HepG2 (cell line): ENCODE data around the gene CENPB. TPM values are rescaled to one million over a fixed set of nuclear protein-coding genes. Genes with fewer than 3 reads are reported as not detected.

Experiments used
- CBX1 ChIP-seq: IDR thresholded peaks from one replicate; pipeline ENCODE4 v1.6.1; 2016; ENCODE audit warnings: antibody characterized with exemption, low read depth
- EP300 ChIP-seq, 3 experiments: sonication (generic) in 1 of 3; formaldehyde crosslinking in 1 of 3; IDR thresholded peaks; 2 replicates each; pipeline versions ENCODE4 v1.5.1 to v1.6.1; 2011 to 2020; ENCODE audit warnings: low read depth in 2 of 3, low read length in 2 of 3, borderline replicate concordance in 1 of 3, improper control_type of control experiment in 1 of 3, mild to moderate bottlenecking in 1 of 3, missing genetic modification reagents in 1 of 3, moderate library complexity in 1 of 3
- FOXM1 ChIP-seq: sonication (generic); formaldehyde crosslinking; IDR thresholded peaks from 2 replicates; pipeline ENCODE4 v1.5.0; 2020; ENCODE audit warnings: missing genetic modification reagents
- GATAD2A ChIP-seq: IDR thresholded peaks from 2 replicates; pipeline ENCODE4 v1.6.1; 2016
- HOXA5 ChIP-seq: sonication (generic); formaldehyde crosslinking; IDR thresholded peaks from 2 replicates; pipeline ENCODE4 v1.4.0; 2020; ENCODE audit warnings: missing genetic modification reagents
- NFKB2 ChIP-seq: sonication (generic); formaldehyde crosslinking; IDR thresholded peaks from 2 replicates; pipeline ENCODE4 v1.4.0; 2020; ENCODE audit warnings: missing genetic modification reagents, borderline replicate concordance
- SPEN ChIP-seq: sonication (generic); formaldehyde crosslinking; IDR thresholded peaks from 2 replicates; pipeline ENCODE4 v1.5.1; 2020; ENCODE audit warnings: low read depth, mild to moderate bottlenecking, missing genetic modification reagents
- THAP11 ChIP-seq: IDR thresholded peaks from 2 replicates; pipeline ENCODE4 v1.6.1; 2016; ENCODE audit warnings: missing biosample characterization, missing genetic modification reagents
- ZFAT ChIP-seq: sonication (generic); formaldehyde crosslinking; conservative IDR thresholded peaks from 2 replicates; pipeline ENCODE4 v1.8.1; 2023; ENCODE audit warnings: missing genetic modification reagents, inconsistent platforms
- ZFP90 ChIP-seq: sonication (generic); formaldehyde crosslinking; IDR thresholded peaks from 2 replicates; pipeline ENCODE4 v1.8.0; 2022; ENCODE audit warnings: missing genetic modification reagents, mild to moderate bottlenecking, inconsistent platforms, borderline replicate concordance
- ZNF326 ChIP-seq: sonication (generic); formaldehyde crosslinking; IDR thresholded peaks from 2 replicates; pipeline ENCODE4 v1.4.0; 2020; ENCODE audit warnings: missing genetic modification reagents, borderline replicate concordance
- ZNF704 ChIP-seq: sonication (generic); formaldehyde crosslinking; IDR thresholded peaks from 2 replicates; pipeline ENCODE4 v1.8.1; 2023; ENCODE audit warnings: mild to moderate bottlenecking, inconsistent platforms, moderate library complexity, missing genetic modification reagents, borderline replicate concordance
- polyA plus RNA-seq, 8 experiments: library from polyadenylated mRNA; depleted of rRNA in 3 of 8; stranded (reverse) in 7 of 8; unstranded in 1 of 8; fragments of >200 nt; fragmentation: Illumina TruSeq in 4 of 8; extraction: Trizol in 4 of 8; gene quantifications; 2 replicates each; pipeline versions ENCODE4 v1.2.1 to v1.2.3, GENCODE V29; 2011 to 2016; ENCODE audit warnings: low read depth in 4 of 8, missing spikeins in 1 of 8, mixed read lengths in 1 of 8; ENCODE audit not compliant: insufficient read depth in 1 of 8
- total RNA-seq, 5 experiments: library from RNA; depleted of rRNA; stranded (reverse); fragments of >200 nt; fragmentation: Illumina TruSeq; extraction: Trizol; gene quantifications; 2 replicates each; pipeline ENCODE4 v1.2.3, GENCODE V29; 2016; ENCODE audit warnings: low read depth in 1 of 5
- TF ChIP-seq, protein P1 (sequence below): sonication (generic); formaldehyde crosslinking; IDR thresholded peaks from 2 replicates; pipeline ENCODE4 v1.4.0; 2020; ENCODE audit warnings: missing genetic modification reagents
- TF ChIP-seq, protein P2 (sequence below): sonication (generic); formaldehyde crosslinking; IDR thresholded peaks from 2 replicates; pipeline ENCODE4 v1.4.0; 2020; ENCODE audit warnings: mild to moderate bottlenecking, low read depth, missing genetic modification reagents
- TF ChIP-seq, protein P3 (sequence below): sonication (generic); formaldehyde crosslinking; IDR thresholded peaks from 2 replicates; pipeline ENCODE4 v1.4.0; 2020; ENCODE audit warnings: missing genetic modification reagents, low read depth, mild to moderate bottlenecking, borderline replicate concordance
- TF ChIP-seq, protein P4 (sequence below): sonication (generic); formaldehyde crosslinking; conservative IDR thresholded peaks from 2 replicates; pipeline ENCODE4 v1.5.0; 2020; ENCODE audit warnings: missing genetic modification reagents
- TF ChIP-seq, protein P5 (sequence below), 2 experiments: sonication (generic) in 1 of 2; formaldehyde crosslinking in 1 of 2; IDR thresholded peaks; 2 replicates each; pipeline versions ENCODE4 v1.4.0 to v1.6.1; 2016 to 2020; ENCODE audit warnings: borderline replicate concordance in 1 of 2, low read depth in 1 of 2, mild to moderate bottlenecking in 1 of 2, missing genetic modification reagents in 1 of 2

Gene CENPB
- total and polyA plus RNA-seq, 2 of the 13 experiments (the other 11 are each of a cell fraction or from before 2014, with no cell fraction given), result 10.4 to 54.5 TPM

DNA sequence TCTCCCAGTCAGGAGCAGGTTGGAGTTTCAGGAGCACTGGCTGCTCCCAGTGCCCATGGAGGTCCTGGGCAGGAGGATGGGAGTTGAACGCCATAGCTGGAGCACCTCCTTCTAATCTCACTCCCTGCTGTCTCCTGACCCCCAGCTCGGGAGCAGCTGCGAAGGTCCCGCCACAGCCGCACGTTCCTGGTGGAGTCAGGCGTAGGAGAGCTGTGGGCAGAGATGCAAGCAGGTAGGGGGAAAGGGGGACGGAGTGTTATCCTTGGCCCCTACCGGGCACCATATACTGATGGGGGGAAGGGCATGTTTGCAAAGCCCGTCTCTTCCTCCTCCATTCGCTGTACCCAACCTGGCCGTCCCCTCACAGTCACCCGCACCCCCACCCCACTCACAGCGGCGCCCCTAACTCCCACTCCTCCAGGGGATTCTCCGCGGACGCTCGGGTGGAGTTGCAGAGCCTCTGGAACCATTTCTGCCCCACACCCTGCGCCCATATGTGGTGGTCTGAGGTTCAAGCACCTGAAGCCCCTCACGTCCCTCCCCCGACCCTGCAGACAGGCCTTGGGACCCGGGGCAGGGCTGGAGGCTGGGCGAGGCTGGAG lies 37.4 kb downstream of the CENPB start (continued):
- TF ChIP-seq, protein P1, sequence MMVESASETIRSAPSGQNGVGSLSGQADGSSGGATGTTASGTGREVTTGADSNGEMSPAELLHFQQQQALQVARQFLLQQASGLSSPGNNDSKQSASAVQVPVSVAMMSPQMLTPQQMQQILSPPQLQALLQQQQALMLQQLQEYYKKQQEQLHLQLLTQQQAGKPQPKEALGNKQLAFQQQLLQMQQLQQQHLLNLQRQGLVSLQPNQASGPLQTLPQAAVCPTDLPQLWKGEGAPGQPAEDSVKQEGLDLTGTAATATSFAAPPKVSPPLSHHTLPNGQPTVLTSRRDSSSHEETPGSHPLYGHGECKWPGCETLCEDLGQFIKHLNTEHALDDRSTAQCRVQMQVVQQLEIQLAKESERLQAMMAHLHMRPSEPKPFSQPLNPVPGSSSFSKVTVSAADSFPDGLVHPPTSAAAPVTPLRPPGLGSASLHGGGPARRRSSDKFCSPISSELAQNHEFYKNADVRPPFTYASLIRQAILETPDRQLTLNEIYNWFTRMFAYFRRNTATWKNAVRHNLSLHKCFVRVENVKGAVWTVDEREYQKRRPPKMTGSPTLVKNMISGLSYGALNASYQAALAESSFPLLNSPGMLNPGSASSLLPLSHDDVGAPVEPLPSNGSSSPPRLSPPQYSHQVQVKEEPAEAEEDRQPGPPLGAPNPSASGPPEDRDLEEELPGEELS, result 0 out of 2 replicates have a peak, but pooled peaks have one; percentile 21
- TF ChIP-seq CBX1 (no peak), ZFP90 (peak; percentile 39; the same call in 1 of the 2 replicates), THAP11 (CRISPR knock-in tag) (no peak), NFKB2 (CRISPR knock-in tag) (0 out of 2 replicates have a peak, but pooled peaks have one; percentile 47), ZNF326 (no peak), SPEN (no peak), EP300 (IDR thresholded peaks at IDR 0.05; ENCODE audit: low read depth in 2 of 2, low read length in 2 of 2) (no peak), EP300 (CRISPR knock-in tag; IDR thresholded peaks at IDR 0.05; ENCODE audit: borderline replicate concordance) (no peak), ZNF704 (CRISPR knock-in tag) (0 out of 2 replicates have a peak, but pooled peaks have one; percentile 18), GATAD2A (CRISPR knock-in tag) (no peak), ZFAT (0 out of 2 replicates have a peak, but pooled peaks have one; percentile 16), FOXM1 (CRISPR knock-in tag) (0 out of 2 replicates have a peak, but pooled peaks have one; percentile 13), HOXA5 (CRISPR knock-in tag) (no peak)
- TF ChIP-seq, protein P2, sequence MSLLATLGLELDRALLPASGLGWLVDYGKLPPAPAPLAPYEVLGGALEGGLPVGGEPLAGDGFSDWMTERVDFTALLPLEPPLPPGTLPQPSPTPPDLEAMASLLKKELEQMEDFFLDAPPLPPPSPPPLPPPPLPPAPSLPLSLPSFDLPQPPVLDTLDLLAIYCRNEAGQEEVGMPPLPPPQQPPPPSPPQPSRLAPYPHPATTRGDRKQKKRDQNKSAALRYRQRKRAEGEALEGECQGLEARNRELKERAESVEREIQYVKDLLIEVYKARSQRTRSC (CRISPR knock-in tag), result peak; percentile 21; the same call in 1 of the 2 replicates
- TF ChIP-seq, protein P3, sequence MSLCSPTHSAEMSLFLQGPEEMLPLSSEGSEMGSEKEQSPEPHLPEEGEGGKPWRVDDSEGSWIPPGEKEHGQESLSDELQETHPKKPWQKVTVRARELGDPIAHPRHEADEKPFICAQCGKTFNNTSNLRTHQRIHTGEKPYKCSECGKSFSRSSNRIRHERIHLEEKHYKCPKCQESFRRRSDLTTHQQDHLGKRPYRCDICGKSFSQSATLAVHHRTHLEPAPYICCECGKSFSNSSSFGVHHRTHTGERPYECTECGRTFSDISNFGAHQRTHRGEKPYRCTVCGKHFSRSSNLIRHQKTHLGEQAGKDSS (CRISPR knock-in tag), result peak; percentile 18; the same call in 1 of the 2 replicates
- TF ChIP-seq, protein P4, sequence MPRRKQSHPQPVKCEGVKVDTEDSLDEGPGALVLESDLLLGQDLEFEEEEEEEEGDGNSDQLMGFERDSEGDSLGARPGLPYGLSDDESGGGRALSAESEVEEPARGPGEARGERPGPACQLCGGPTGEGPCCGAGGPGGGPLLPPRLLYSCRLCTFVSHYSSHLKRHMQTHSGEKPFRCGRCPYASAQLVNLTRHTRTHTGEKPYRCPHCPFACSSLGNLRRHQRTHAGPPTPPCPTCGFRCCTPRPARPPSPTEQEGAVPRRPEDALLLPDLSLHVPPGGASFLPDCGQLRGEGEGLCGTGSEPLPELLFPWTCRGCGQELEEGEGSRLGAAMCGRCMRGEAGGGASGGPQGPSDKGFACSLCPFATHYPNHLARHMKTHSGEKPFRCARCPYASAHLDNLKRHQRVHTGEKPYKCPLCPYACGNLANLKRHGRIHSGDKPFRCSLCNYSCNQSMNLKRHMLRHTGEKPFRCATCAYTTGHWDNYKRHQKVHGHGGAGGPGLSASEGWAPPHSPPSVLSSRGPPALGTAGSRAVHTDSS (CRISPR knock-in tag), result 0 out of 2 replicates have a peak, but pooled peaks have one; percentile 52
- TF ChIP-seq, protein P5, sequence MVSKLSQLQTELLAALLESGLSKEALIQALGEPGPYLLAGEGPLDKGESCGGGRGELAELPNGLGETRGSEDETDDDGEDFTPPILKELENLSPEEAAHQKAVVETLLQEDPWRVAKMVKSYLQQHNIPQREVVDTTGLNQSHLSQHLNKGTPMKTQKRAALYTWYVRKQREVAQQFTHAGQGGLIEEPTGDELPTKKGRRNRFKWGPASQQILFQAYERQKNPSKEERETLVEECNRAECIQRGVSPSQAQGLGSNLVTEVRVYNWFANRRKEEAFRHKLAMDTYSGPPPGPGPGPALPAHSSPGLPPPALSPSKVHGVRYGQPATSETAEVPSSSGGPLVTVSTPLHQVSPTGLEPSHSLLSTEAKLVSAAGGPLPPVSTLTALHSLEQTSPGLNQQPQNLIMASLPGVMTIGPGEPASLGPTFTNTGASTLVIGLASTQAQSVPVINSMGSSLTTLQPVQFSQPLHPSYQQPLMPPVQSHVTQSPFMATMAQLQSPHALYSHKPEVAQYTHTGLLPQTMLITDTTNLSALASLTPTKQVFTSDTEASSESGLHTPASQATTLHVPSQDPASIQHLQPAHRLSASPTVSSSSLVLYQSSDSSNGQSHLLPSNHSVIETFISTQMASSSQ (IDR thresholded peaks at IDR 0.05; ENCODE audit: low read depth), result no peak
- TF ChIP-seq, protein P5 (CRISPR knock-in tag; IDR thresholded peaks at IDR 0.05; ENCODE audit: borderline replicate concordance), result no peak
